A549 (cell line): ENCODE measurements around the gene HNRNPM. TPM values are rescaled to one million over a fixed set of nuclear protein-coding genes. Genes with fewer than 3 reads are reported as not detected.

ENCODE experiments used
- ATAC-seq, 2 experiments: fragments of 200-7000 bp in 1 of 2; fragments of >200 bp in 1 of 2; cut with Nextera tagmentation in 1 of 2; cut with Tn5 transposase in 1 of 2; 3 replicates each; pipeline versions ENCODE4 v1.8.0 to v1.9.1; 2018 to 2020; ENCODE audit warnings: mild to moderate bottlenecking in 1 of 2, moderate library complexity in 1 of 2
- CTCF ChIA-PET: fragments of 300-600 bp; sonication (Branson Sonifier 250); formaldehyde crosslinking; extraction: SDS; loops from one replicate; lab custom pipeline; 2021; ENCODE audit warnings: antibody characterized with exemption, inconsistent platforms; lab: Yijun Ruan, JAX
- POLR2A ChIA-PET: fragments of 350-600 bp; formaldehyde crosslinking; extraction: SDS; loops from one replicate; lab custom pipeline; 2021; ENCODE audit warnings: antibody characterized with exemption, inconsistent platforms; lab: Yijun Ruan, JAX
- DNase-seq, 2 experiments: peaks; one replicate each; pipeline versions ENCODE4 v3.0.0 to v3.0.0-alpha.2; 2011 to 2016; ENCODE audit warnings: low read depth in 1 of 2, low spot score in 1 of 2
- FAIRE-seq: peaks from 2 replicates; lab custom pipeline; 2011; peaks lifted over from hg19 to GRCh38; lab: Jason Lieb, UNC
- H3K27ac ChIP-seq, 2 experiments: fragments of >200 bp; sonication (Bioruptor Twin); formaldehyde crosslinking; 3 replicates each; pipeline ENCODE4 v1.5.1; 2016 to 2017
- H3K4me1 ChIP-seq: fragments of >200 bp; sonication (Bioruptor Twin); formaldehyde crosslinking; 3 replicates; pipeline ENCODE4 v1.6.1; 2016
- H3K4me2 ChIP-seq: fragments of >200 bp; sonication (Bioruptor Twin); formaldehyde crosslinking; 3 replicates; pipeline ENCODE4 v1.6.1; 2016
- H3K4me3 ChIP-seq: fragments of >200 bp; sonication (Bioruptor Twin); formaldehyde crosslinking; 3 replicates; pipeline ENCODE4 v1.5.1; 2016
- H3K9me3 ChIP-seq: fragments of >200 bp; sonication (Bioruptor Twin); formaldehyde crosslinking; 3 replicates; pipeline ENCODE4 v1.6.1; 2016
- ATOH8 ChIP-seq: fragments of 250-450 bp; sonication (Bioruptor Pico); IDR thresholded peaks from 2 replicates; pipeline ENCODE4 v1.5.0; 2020; ENCODE audit warnings: low read depth, mild to moderate bottlenecking, moderate library complexity
- BCL3 ChIP-seq: fragments of >200 bp; sonication (Bioruptor Twin); formaldehyde crosslinking; IDR thresholded peaks from 3 replicates; pipeline ENCODE4 v1.6.1; 2016
- BHLHE40 ChIP-seq: IDR thresholded peaks from 2 replicates; pipeline ENCODE4 v1.6.1; 2012; ENCODE audit warnings: low read depth, low read length, inconsistent platforms
- CBX2 ChIP-seq: fragments of 200-600 bp; sonication (generic); IDR thresholded peaks from 2 replicates; pipeline ENCODE4 v1.6.1; 2016; ENCODE audit warnings: low read depth, mild to moderate bottlenecking, borderline replicate concordance
- CBX8 ChIP-seq: fragments of 200-600 bp; sonication (generic); IDR thresholded peaks from 2 replicates; pipeline ENCODE4 v1.6.1; 2016
- CEBPB ChIP-seq, 2 experiments: fragments of >200 bp in 1 of 2; sonication (Bioruptor Twin) in 1 of 2; formaldehyde crosslinking in 1 of 2; IDR thresholded peaks; 2 replicates each; pipeline ENCODE4 v1.6.1; 2012 to 2016
- CHD2 ChIP-seq: fragments of 150-350 bp; IDR thresholded peaks from 2 replicates; pipeline ENCODE4 v1.6.1; 2014; ENCODE audit warnings: low read length; ENCODE audit not compliant: partially characterized antibody
- CHD4 ChIP-seq: fragments of 200-600 bp; sonication (generic); IDR thresholded peaks from 2 replicates; pipeline ENCODE4 v1.6.1; 2016; ENCODE audit warnings: antibody characterized with exemption, mild to moderate bottlenecking, borderline replicate concordance
- E2F6 ChIP-seq: IDR thresholded peaks from 2 replicates; pipeline ENCODE4 v1.6.1; 2012; ENCODE audit warnings: low read depth, borderline replicate concordance
- EHF ChIP-seq: fragments of 250-450 bp; sonication (Bioruptor Pico); IDR thresholded peaks from 2 replicates; pipeline ENCODE4 v1.5.0; 2020; ENCODE audit warnings: mild to moderate bottlenecking
- FOSB ChIP-seq: fragments of 250-450 bp; sonication (Bioruptor Pico); IDR thresholded peaks from 2 replicates; pipeline ENCODE4 v1.5.0; 2020; ENCODE audit warnings: mild to moderate bottlenecking, moderate library complexity
- GATA3 ChIP-seq: IDR thresholded peaks from 2 replicates; pipeline ENCODE4 v1.6.1; 2012; ENCODE audit warnings: borderline replicate concordance
- HEYL ChIP-seq: fragments of 250-450 bp; sonication (Bioruptor Pico); IDR thresholded peaks from 2 replicates; pipeline ENCODE4 v1.8.0; 2021; ENCODE audit warnings: mild to moderate bottlenecking, moderate library complexity
- HOXB13 ChIP-seq: fragments of 250-450 bp; sonication (Bioruptor Pico); IDR thresholded peaks from 2 replicates; pipeline ENCODE4 v1.5.0; 2020; ENCODE audit warnings: low read depth, mild to moderate bottlenecking, moderate library complexity
- JUNB ChIP-seq: fragments of >200 bp; sonication (Bioruptor Twin); formaldehyde crosslinking; IDR thresholded peaks from 2 replicates; pipeline ENCODE4 v1.6.1; 2016
- MAFK ChIP-seq: fragments of 450-650 bp; IDR thresholded peaks from 2 replicates; pipeline ENCODE4 v1.6.1; 2014; ENCODE audit not compliant: partially characterized antibody
- MAX ChIP-seq: IDR thresholded peaks from 2 replicates; pipeline ENCODE4 v1.6.1; 2012
- MAZ ChIP-seq: fragments of 150-350 bp; IDR thresholded peaks from 2 replicates; pipeline ENCODE4 v1.6.1; 2014; ENCODE audit warnings: antibody characterized with exemption, low read depth, low read length, borderline replicate concordance
- NFE2L2 ChIP-seq: fragments of 150-350 bp; conservative IDR thresholded peaks from 2 replicates; pipeline ENCODE4 v1.6.1; 2014; ENCODE audit warnings: low read length
- NPAS2 ChIP-seq: fragments of 250-450 bp; sonication (Bioruptor Pico); IDR thresholded peaks from 2 replicates; pipeline ENCODE4 v1.8.0; 2022; ENCODE audit warnings: mild to moderate bottlenecking, moderate library complexity, borderline replicate concordance
- POLR2A ChIP-seq: IDR thresholded peaks from 2 replicates; pipeline ENCODE4 v1.6.1; 2012; ENCODE audit warnings: mild to moderate bottlenecking, low read length
- RAD21 ChIP-seq, 2 experiments: fragments of >200 bp in 1 of 2; sonication (Bioruptor Twin) in 1 of 2; formaldehyde crosslinking in 1 of 2; IDR thresholded peaks in 1 of 2; conservative IDR thresholded peaks in 1 of 2; 2 replicates in 1 of 2; 3 replicates in 1 of 2; pipeline ENCODE4 v1.6.1; 2012 to 2018; ENCODE audit warnings: inconsistent platforms in 1 of 2
- REST ChIP-seq: fragments of 200-600 bp; sonication (generic); IDR thresholded peaks from 2 replicates; pipeline ENCODE4 v1.6.1; 2016; ENCODE audit warnings: antibody characterized with exemption, mild to moderate bottlenecking, moderate library complexity
- SREBF2 ChIP-seq: fragments of 450-650 bp; IDR thresholded peaks from 2 replicates; pipeline ENCODE4 v1.6.1; 2014; ENCODE audit warnings: mild to moderate bottlenecking, moderate library complexity
- WGBS: methylation state at CpG from one replicate; pipeline ENCODE4 v1.1.6; 2017; ENCODE audit errors: missing lambda C conversion rate; 5-methylcytosine and 5-hydroxymethylcytosine counted together
- polyA plus RNA-seq, 4 experiments: library from polyadenylated mRNA; depleted of rRNA in 3 of 4; stranded (reverse); fragments of >200 nt; fragmentation: RNase III in 1 of 4; extraction: RNeasy Plus Mini Kit Qiagen cat#74134 plus additional on column Dnase treatment in 1 of 4; gene quantifications; 2 replicates in 3 of 4; 3 replicates in 1 of 4; pipeline ENCODE4 v1.2.3, GENCODE V29; 2011 to 2017

Gene HNRNPM
- polyA plus RNA-seq, 2 of the 4 experiments (the other 2 are of a cell fraction) = 168 to 352 TPM

- no peak overlapping the region for H3K4me3 ChIP-seq
- H3K27ac ChIP-seq = no peak overlapping the region
- ATAC-seq = no peak
- 89% methylated on average over 4 of the region's 8 CpGs for WGBS
- FAIRE-seq = no peak
- TF ChIP-seq JUNB (no peak), NPAS2 (no peak), CEBPB (IDR thresholded peaks at IDR 0.05) (no peak), CHD4 (no peak)
- TF ChIP-seq, all 56 proteins: peak for 0
- Histone ChIP-seq H3K9me3 (no peaks in the 10 kb centered on the region), H3K4me1 (no peaks in the 10 kb centered on the region), H3K4me2 (no peak overlapping the region)
- no peak for DNase-seq
- CTCF ChIA-PET = no interaction called here
- POLR2A ChIA-PET = no interaction called here
Measured at GRCh38 chr19:8476524-8476923, 31.7 kb downstream of the HNRNPM start.

- Histone ChIP-seq H3K9me3 (no peaks in the 10 kb centered on the region), H3K4me3 (no peak overlapping the region), H3K4me2 (no peak overlapping the region), H3K4me1 (no peaks in the 10 kb centered on the region), H3K27ac (no peak overlapping the region)
- no peak for DNase-seq
- POLR2A ChIA-PET = no interaction called here
- FAIRE-seq = no peak
- WGBS = 91% methylated on average over 4 of the region's 4 CpGs
- ATAC-seq = no peak
- CTCF ChIA-PET = no interaction called here
- TF ChIP-seq EHF (no peak), POLR2A (no peak), NFE2L2 (no peak), BHLHE40 (no peak), CBX2 (no peak), MAZ (no peak), NPAS2 (no peak), MAFK (no peak)
Measured at GRCh38 chr19:8477889-8478288, 33.1 kb downstream of the HNRNPM start.

- POLR2A ChIA-PET = interaction anchor here (0.8 kb wide), 1 partner anchor 35 kb away, joined by 3 read pairs; the partner anchor contains the start of gene ZNF414
Measured at GRCh38 chr19:8478598-8478997, 33.8 kb downstream of the HNRNPM start.

More at GRCh38 chr19:8478598-8478997, 33.8 kb downstream of the HNRNPM start:
- H3K4me2 ChIP-seq = no peak overlapping the region
- no peak overlapping the region for H3K27ac ChIP-seq
- WGBS = 93% methylated on average over 3 of the region's 3 CpGs
- DNase-seq = no peak
- CTCF ChIA-PET = interaction anchor here (1.1 to 1.5 kb wide), 3 partner anchors 9 to 125 kb away, joined by 3 to 4 read pairs (median 4); no protein-coding TSS in a partner anchor
- no peak for FAIRE-seq
- no peak for ATAC-seq
- no peaks in the 10 kb centered on the region for H3K4me1 ChIP-seq
- H3K9me3 ChIP-seq = no peaks in the 10 kb centered on the region
- TF ChIP-seq FOSB (CRISPR knock-in tag) (no peak), ATOH8 (CRISPR knock-in tag) (no peak), MAX (no peak), CBX8 (no peak), RAD21 (conservative IDR thresholded peaks at IDR 0.05 in 1 of 2, IDR thresholded peaks at IDR 0.05 in 1 of 2) (no peak), GATA3 (no peak), SREBF2 (no peak), E2F6 (no peak), HEYL (CRISPR knock-in tag) (no peak), HOXB13 (CRISPR knock-in tag) (no peak), REST (no peak), BCL3 (no peak), BHLHE40 (no peak), CHD2 (no peak), MAFK (no peak)
- H3K4me3 ChIP-seq = no peak overlapping the region
